HG03575 (cell line): ENCODE measurements around the gene RGPD8.

Experiments
- ATAC-seq: cut with Tn5 transposase; IDR thresholded peaks from one replicate; pipeline ENCODE4 v1.9.1; 2021; ENCODE audit not compliant: unreplicated experiment, insufficient number of reproducible peaks, low FRiP score; ENCODE audit errors: extremely low read depth

RGPD8 gene

DNA sequence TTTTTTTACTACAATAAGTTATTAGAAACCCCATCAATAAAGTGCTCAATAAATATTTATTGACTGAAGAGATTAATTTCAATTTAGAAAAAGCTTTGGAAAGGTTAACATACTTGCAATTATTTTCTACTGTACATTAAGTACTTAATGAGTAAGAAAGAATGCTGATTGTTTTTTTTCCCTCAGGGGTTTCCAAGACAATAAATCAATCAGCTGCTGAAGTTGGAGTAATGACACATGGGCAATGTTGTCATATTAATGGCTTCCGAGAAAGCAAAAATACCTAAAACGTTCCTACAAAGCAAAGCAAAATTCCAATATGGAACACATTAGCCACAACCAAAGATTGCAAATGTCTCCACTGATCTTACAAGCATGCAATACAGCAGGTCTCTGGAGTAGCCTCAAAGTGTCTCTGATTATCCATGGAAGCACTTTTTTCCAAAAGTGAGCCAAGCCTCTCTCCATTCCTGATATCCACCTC lies 91.3 kb downstream of the RGPD8 start:
- no peak for ATAC-seq

DNA sequence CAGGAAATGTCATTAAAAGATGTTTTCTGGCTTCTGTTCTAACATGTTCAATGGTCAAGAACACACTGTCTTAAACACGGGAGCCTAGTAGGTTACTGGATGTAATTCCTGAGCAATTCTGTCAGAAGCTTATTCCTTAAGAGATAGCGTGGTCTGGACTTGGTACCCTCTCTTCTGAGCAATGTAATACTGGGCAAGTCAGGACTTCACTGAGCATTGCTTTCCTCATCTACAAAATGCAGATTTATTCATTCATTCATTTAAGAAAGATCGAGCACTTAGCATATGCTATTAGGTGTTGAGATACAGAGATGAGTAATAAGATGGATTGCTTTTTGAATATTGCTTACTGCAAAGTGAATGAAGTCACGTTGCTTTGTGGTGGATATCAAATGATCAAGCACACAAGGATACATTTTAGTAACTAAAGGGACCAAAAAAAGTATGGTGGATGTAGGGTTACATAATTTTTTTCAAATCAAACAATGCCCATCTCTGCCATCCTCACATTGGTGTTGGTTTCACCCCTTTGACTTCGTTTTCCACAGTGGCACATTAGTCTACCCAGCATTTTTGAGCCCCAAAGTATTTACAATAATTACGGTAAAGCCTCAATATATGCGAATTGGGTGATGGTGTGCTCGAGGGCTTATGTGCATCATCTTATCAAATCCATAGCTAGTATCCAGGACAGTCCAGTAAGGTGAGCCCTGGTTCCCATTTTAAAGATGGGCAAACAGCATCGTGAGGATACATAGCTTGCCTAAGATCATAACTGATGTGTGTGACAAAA lies 92.8 kb downstream of the RGPD8 start:
- ATAC-seq: no peak

DNA sequence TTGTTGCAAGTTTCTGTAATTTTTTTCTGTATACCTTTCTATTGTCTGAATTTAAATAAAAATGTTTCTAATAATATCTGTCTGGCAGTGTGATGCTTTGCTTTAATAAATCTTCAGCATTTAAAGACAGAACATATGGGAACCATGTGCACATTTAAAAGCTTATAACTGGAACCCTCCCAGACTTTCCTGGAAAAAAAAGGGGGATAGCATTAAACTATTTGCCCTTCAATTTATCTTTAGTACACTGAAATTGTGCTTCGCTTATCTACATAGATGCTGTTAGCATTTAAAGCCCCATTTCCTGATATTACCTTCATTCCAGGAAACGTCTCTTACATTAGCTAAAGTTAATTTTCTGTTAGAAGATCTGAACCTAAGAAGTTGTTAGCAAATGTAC lies 93.5 kb downstream of the RGPD8 start:
- ATAC-seq: no peak

DNA sequence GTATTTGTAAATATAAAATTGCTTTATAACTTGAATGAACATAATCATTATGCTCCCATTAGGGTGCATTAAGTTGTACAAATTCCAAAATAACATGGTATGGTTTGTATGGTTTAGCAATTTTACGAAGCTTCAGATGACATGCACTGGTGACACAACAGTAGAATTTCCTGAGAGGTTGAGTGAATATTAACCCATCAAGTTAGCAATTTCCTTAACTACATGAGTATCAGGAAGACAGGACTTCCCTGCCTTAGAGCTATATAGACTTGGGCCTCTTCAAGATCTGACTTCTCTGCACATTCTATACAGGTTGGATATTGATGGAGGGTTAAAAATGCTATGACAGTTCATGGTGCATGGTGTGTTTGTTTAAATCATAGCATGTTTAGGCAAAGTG lies 97.8 kb downstream of the RGPD8 start:
- ATAC-seq: no peak

DNA sequence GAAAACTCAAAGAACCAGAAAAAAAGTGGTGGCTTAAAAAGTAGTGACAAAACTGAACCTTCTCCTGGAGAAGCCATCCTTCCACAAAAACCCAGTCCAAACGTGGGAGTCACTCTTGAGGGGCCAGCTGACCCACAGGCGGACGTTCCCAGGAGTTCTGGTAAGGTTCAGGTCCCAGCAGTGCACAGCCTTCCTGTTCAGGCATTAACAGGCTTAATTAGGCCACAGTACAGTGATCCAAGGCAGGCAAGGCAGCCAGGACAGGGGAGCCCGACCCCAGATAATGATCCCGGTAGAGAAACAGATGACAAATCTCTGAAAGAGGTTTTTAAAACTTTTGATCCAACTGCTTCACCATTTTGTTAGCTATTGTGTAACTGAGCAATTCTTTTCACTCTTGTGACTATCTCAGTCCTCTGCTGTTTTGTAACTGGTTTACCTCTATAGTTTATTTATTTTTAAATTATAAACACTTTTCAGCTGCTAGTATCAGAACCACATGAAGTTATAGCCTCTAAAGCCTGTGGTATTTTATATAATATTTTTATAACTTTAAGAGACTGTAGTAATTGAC lies 101.2 kb downstream of the RGPD8 start:
- no peak for ATAC-seq

DNA sequence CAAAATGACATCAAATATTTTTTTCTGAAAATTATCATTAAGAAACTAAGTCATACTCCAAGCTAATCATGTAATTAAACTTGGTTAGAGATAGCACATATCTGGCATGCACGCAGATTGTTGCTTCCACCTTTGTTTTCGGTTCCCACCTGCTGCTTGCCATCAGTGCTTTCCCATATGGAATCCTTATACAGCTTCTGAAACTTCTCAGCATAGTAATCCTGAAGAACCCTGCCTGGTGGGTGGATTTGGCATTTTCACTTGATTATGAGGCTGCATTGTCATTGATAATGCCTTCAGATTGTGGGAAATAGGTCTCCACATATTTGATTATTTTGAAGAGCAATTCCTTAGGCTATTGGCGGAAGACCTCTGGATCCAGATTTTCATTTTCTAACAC lies 110.5 kb downstream of the RGPD8 start:
- ATAC-seq: no peak

DNA sequence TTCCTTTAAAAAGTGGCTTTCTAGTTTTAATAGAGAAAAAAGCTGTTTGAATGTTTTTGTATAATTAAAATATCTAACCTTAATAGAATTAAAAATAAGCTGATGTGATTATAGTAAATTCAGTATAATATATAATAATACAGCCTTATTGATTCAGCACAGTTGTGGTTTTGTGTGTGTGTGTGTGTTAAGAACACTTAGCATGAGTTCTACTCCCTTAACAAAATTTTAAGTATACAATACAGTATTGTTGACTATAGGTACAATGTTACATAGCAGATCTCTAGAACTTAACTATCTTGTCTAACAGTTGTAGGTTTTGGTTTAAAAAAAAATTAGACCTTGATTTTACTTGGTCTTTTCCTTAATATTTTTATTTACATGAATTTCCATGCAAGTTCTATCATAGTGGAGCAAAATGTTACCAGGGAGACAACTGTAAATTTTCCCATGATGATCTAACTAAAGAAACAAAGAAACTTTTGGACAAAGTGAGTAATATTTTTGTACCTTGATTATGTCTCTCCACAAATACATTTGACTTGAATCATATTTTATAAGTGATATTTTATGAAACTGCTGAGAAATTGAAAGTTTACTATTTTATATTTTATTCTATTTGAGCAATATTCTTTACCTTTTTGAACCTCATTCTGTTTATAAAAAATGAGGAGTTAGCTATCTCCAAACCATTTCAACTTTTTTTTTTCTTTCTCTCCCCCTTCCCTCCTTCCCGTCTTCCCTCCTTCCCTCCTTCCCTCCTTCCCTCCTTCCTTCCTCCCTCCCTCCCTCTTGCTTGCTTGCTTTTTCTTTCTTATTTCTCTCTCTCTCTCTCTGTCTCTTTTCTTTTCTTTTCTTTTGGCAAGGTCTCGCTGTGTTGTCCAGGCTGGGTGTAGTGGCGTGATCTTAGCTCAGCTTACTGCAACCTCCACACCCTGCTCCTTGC lies 111.8 kb downstream of the RGPD8 start:
- no peak for ATAC-seq
